Measurements from ENCODE around the gene LHFPL3. TPM values are rescaled to one million over a fixed set of nuclear protein-coding genes. Genes with fewer than 3 reads are reported as not detected.
A peak's percentile ranks its signal among the peaks of the same experiment; 100 is the strongest.

The LHFPL3 gene
- total and polyA plus RNA-seq, 2 experiments from 2014 or later: 0.24 TPM; not detected in 1

DNA sequence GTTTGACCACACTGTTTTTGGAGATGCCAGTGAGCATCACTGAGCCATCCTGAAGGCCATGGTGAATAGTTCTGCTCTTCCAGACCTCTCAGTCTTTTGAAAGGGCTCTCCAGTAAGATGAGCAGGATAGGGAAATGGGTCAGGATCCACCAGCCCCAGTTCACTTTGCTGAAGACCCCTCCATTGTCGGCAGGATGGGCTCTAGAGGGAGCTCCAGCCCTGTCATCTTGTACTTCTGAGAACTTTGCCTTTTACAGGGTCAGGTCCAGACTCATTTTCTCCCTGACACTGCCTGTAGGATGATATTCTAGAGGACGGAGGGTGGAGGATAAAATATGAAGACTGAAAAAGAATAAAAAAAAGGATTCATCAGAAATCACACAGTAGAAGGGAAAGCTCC is 13.1 kb downstream of the LHFPL3 start:
- no peaks in the 10 kb centered on the region for H4K20me1 ChIP-seq (replicated peaks; ENCODE audit: insufficient read depth)
- no peaks in the 10 kb centered on the region for H3K4me1 ChIP-seq (ENCODE audit: insufficient read depth)
- Mint-ChIP-seq H3K9me3 (no peaks in the 10 kb centered on the region), H3K4me1 (no peaks in the 10 kb centered on the region), H3K4me3 (no peak overlapping the region), H3K27ac (no peak overlapping the region), H3K36me3 (ENCODE audit: low read depth) (no peaks in the 10 kb centered on the region), H3K27me3 (ENCODE audit: insufficient read depth, low read depth, poor library complexity) (no peaks in the 10 kb centered on the region)
- TF ChIP-seq, protein P1, sequence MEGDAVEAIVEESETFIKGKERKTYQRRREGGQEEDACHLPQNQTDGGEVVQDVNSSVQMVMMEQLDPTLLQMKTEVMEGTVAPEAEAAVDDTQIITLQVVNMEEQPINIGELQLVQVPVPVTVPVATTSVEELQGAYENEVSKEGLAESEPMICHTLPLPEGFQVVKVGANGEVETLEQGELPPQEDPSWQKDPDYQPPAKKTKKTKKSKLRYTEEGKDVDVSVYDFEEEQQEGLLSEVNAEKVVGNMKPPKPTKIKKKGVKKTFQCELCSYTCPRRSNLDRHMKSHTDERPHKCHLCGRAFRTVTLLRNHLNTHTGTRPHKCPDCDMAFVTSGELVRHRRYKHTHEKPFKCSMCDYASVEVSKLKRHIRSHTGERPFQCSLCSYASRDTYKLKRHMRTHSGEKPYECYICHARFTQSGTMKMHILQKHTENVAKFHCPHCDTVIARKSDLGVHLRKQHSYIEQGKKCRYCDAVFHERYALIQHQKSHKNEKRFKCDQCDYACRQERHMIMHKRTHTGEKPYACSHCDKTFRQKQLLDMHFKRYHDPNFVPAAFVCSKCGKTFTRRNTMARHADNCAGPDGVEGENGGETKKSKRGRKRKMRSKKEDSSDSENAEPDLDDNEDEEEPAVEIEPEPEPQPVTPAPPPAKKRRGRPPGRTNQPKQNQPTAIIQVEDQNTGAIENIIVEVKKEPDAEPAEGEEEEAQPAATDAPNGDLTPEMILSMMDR (conservative IDR thresholded peaks at IDR 0.05; ENCODE audit: low read depth in 2 of 2): peak; percentile 79 to 93
- TF ChIP-seq NANOG (IDR thresholded peaks at IDR 0.05; ENCODE audit: borderline replicate concordance): no peak
- H2AFZ ChIP-seq: no peak overlapping the region
- H3K9me2 ChIP-seq (ENCODE audit: insufficient read depth): no peaks in the 10 kb centered on the region
- H3K4me2 ChIP-seq: no peak overlapping the region
- H3K36me3 ChIP-seq (ENCODE audit: insufficient read depth): no peaks in the 10 kb centered on the region
- no peak overlapping the region for H3K4me3 ChIP-seq
- H3F3A ChIP-seq (replicated peaks; ENCODE audit: low read depth): no peaks in the 10 kb centered on the region
- DNase-seq (ENCODE audit: low spot score): peak; percentile 81
- H3K27ac ChIP-seq (ENCODE audit: low read depth): no peak overlapping the region
- H3K27me3 ChIP-seq (ENCODE audit: insufficient read depth): no peaks in the 10 kb centered on the region
- ATAC-seq: peak; percentile 100
- H3K79me2 ChIP-seq (replicated peaks; ENCODE audit: insufficient read depth): no peaks in the 10 kb centered on the region

DNA sequence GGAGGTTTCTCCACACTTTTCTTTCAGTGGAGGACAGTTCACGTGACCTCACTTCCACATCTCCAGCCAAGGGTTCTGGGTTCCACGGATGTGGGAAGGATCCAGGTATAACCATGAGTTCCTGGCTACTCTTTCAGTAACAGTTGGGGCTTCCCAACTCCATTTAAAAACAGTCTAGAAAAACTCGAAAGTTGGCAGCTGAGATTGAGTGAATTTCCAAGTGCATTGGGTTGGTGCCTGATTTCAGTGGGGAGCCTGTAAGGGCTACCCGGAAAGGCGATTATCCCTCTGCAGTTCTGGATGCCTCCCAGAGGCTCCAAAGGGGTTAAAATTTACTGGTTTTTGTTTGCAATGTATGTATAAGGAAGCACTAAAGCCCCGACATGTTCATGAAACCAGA is 24.3 kb downstream of the LHFPL3 start:
- no peaks in the 10 kb centered on the region for H3K36me3 ChIP-seq (ENCODE audit: insufficient read depth)
- H3K4me3 ChIP-seq: no peak overlapping the region
- Mint-ChIP-seq H3K27ac (no peak overlapping the region), H3K4me1 (no peaks in the 10 kb centered on the region), H3K36me3 (ENCODE audit: low read depth) (no peaks in the 10 kb centered on the region), H3K27me3 (ENCODE audit: insufficient read depth, low read depth, poor library complexity) (no peaks in the 10 kb centered on the region), H3K9me3 (no peaks in the 10 kb centered on the region), H3K4me3 (no peak overlapping the region)
- H3K27ac ChIP-seq (ENCODE audit: low read depth): no peak overlapping the region
- no peaks in the 10 kb centered on the region for H4K20me1 ChIP-seq (replicated peaks; ENCODE audit: insufficient read depth)
- 0 out of 2 replicates have a peak, but pooled peaks cover 4% of the 10 kb centered on the region for H3K9me2 ChIP-seq (ENCODE audit: insufficient read depth)
- DNase-seq (ENCODE audit: low spot score) (no peak), ATAC-seq (no peak)
- H3K79me2 ChIP-seq (replicated peaks; ENCODE audit: insufficient read depth): no peaks in the 10 kb centered on the region
- no peaks in the 10 kb centered on the region for H3K27me3 ChIP-seq (ENCODE audit: insufficient read depth)
- peak overlapping the region; percentile 76; the same call in 1 of the 2 replicates for H2AFZ ChIP-seq
- H3K4me1 ChIP-seq (ENCODE audit: insufficient read depth): no peaks in the 10 kb centered on the region
- no peak overlapping the region for H3K4me2 ChIP-seq
- H3F3A ChIP-seq (replicated peaks; ENCODE audit: low read depth): no peaks in the 10 kb centered on the region
- TF ChIP-seq, protein P2, sequence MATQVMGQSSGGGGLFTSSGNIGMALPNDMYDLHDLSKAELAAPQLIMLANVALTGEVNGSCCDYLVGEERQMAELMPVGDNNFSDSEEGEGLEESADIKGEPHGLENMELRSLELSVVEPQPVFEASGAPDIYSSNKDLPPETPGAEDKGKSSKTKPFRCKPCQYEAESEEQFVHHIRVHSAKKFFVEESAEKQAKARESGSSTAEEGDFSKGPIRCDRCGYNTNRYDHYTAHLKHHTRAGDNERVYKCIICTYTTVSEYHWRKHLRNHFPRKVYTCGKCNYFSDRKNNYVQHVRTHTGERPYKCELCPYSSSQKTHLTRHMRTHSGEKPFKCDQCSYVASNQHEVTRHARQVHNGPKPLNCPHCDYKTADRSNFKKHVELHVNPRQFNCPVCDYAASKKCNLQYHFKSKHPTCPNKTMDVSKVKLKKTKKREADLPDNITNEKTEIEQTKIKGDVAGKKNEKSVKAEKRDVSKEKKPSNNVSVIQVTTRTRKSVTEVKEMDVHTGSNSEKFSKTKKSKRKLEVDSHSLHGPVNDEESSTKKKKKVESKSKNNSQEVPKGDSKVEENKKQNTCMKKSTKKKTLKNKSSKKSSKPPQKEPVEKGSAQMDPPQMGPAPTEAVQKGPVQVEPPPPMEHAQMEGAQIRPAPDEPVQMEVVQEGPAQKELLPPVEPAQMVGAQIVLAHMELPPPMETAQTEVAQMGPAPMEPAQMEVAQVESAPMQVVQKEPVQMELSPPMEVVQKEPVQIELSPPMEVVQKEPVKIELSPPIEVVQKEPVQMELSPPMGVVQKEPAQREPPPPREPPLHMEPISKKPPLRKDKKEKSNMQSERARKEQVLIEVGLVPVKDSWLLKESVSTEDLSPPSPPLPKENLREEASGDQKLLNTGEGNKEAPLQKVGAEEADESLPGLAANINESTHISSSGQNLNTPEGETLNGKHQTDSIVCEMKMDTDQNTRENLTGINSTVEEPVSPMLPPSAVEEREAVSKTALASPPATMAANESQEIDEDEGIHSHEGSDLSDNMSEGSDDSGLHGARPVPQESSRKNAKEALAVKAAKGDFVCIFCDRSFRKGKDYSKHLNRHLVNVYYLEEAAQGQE (IDR thresholded peaks at IDR 0.05; ENCODE audit: unreplicated experiment): no peak
- TF ChIP-seq STAT1 (IDR thresholded peaks at IDR 0.05; ENCODE audit: unreplicated experiment): no peak
- no peak for TF ChIP-seq JUNB (IDR thresholded peaks at IDR 0.05; ENCODE audit: unreplicated experiment)
- no peak for TF ChIP-seq ZNF331 (CRISPR knock-in tag; IDR thresholded peaks at IDR 0.05; ENCODE audit: low read depth)
- TF ChIP-seq, protein P3, sequence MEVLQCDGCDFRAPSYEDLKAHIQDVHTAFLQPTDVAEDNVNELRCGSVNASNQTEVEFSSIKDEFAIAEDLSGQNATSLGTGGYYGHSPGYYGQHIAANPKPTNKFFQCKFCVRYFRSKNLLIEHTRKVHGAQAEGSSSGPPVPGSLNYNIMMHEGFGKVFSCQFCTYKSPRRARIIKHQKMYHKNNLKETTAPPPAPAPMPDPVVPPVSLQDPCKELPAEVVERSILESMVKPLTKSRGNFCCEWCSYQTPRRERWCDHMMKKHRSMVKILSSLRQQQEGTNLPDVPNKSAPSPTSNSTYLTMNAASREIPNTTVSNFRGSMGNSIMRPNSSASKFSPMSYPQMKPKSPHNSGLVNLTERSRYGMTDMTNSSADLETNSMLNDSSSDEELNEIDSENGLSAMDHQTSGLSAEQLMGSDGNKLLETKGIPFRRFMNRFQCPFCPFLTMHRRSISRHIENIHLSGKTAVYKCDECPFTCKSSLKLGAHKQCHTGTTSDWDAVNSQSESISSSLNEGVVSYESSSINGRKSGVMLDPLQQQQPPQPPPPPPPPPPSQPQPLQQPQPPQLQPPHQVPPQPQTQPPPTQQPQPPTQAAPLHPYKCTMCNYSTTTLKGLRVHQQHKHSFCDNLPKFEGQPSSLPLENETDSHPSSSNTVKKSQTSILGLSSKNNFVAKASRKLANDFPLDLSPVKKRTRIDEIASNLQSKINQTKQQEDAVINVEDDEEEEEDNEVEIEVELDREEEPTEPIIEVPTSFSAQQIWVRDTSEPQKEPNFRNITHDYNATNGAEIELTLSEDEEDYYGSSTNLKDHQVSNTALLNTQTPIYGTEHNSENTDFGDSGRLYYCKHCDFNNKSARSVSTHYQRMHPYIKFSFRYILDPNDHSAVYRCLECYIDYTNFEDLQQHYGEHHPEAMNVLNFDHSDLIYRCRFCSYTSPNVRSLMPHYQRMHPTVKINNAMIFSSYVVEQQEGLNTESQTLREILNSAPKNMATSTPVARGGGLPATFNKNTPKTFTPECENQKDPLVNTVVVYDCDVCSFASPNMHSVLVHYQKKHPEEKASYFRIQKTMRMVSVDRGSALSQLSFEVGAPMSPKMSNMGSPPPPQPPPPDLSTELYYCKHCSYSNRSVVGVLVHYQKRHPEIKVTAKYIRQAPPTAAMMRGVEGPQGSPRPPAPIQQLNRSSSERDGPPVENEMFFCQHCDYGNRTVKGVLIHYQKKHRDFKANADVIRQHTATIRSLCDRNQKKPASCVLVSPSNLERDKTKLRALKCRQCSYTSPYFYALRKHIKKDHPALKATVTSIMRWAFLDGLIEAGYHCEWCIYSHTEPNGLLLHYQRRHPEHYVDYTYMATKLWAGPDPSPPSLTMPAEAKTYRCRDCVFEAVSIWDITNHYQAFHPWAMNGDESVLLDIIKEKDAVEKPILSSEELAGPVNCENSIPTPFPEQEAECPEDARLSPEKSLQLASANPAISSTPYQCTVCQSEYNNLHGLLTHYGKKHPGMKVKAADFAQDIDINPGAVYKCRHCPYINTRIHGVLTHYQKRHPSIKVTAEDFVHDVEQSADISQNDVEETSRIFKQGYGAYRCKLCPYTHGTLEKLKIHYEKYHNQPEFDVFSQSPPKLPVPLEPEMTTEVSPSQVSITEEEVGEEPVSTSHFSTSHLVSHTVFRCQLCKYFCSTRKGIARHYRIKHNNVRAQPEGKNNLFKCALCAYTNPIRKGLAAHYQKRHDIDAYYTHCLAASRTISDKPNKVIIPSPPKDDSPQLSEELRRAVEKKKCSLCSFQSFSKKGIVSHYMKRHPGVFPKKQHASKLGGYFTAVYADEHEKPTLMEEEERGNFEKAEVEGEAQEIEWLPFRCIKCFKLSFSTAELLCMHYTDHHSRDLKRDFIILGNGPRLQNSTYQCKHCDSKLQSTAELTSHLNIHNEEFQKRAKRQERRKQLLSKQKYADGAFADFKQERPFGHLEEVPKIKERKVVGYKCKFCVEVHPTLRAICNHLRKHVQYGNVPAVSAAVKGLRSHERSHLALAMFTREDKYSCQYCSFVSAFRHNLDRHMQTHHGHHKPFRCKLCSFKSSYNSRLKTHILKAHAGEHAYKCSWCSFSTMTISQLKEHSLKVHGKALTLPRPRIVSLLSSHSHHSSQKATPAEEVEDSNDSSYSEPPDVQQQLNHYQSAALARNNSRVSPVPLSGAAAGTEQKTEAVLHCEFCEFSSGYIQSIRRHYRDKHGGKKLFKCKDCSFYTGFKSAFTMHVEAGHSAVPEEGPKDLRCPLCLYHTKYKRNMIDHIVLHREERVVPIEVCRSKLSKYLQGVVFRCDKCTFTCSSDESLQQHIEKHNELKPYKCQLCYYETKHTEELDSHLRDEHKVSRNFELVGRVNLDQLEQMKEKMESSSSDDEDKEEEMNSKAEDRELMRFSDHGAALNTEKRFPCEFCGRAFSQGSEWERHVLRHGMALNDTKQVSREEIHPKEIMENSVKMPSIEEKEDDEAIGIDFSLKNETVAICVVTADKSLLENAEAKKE (CRISPR knock-in tag; IDR thresholded peaks at IDR 0.05): no peak
- TF ChIP-seq, protein P4, sequence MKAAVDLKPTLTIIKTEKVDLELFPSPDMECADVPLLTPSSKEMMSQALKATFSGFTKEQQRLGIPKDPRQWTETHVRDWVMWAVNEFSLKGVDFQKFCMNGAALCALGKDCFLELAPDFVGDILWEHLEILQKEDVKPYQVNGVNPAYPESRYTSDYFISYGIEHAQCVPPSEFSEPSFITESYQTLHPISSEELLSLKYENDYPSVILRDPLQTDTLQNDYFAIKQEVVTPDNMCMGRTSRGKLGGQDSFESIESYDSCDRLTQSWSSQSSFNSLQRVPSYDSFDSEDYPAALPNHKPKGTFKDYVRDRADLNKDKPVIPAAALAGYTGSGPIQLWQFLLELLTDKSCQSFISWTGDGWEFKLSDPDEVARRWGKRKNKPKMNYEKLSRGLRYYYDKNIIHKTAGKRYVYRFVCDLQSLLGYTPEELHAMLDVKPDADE (IDR thresholded peaks at IDR 0.05): no peak
- TF ChIP-seq EZH2 (IDR thresholded peaks at IDR 0.05; ENCODE audit: low read depth, unreplicated experiment): no peak
- TF ChIP-seq NANOG (IDR thresholded peaks at IDR 0.05; ENCODE audit: borderline replicate concordance): no peak
- no peak for TF ChIP-seq POLR2AphosphoS5 (IDR thresholded peaks at IDR 0.05; ENCODE audit: low read depth)
